ENCODE data around the gene ITGB3.
"Not testable (repeated sequence)": the region's sequence is repeated elsewhere in the genome, so short reads cannot be mapped to it uniquely, and the experiment has no call there.

The ITGB3 gene

GRCh38 chr17:47222047-47222446, 31.6 kb upstream of the ITGB3 start:
- no peak for DNase-seq (ENCODE audit: low read depth in 2 of 2, low spot score in 1 of 2)

- DNase-seq (ENCODE audit: low read depth in 2 of 2, low spot score in 1 of 2) = no peak
Observed at GRCh38 chr17:47223007-47223406, 30.6 kb upstream of the ITGB3 start.

GRCh38 chr17:47223460-47223859, 30.2 kb upstream of the ITGB3 start:
- DNase-seq (ENCODE audit: low read depth in 2 of 2, low spot score in 1 of 2) = no peak

- DNase-seq (ENCODE audit: low read depth in 2 of 2, low spot score in 1 of 2) = not testable (repeated sequence)
Observed at GRCh38 chr17:47224077-47224476, 29.6 kb upstream of the ITGB3 start.

- no peak for DNase-seq (ENCODE audit: low read depth in 2 of 2, low spot score in 1 of 2)
Observed at GRCh38 chr17:47224966-47225365, 28.7 kb upstream of the ITGB3 start.

GRCh38 chr17:47225436-47225858, 28.2 kb upstream of the ITGB3 start:
- DNase-seq (ENCODE audit: low read depth in 2 of 2, low spot score in 1 of 2) = no peak

- no peak for DNase-seq (ENCODE audit: low read depth in 2 of 2, low spot score in 1 of 2)
Observed at GRCh38 chr17:47225911-47226688, 27.5 kb upstream of the ITGB3 start.

GRCh38 chr17:47227862-47228261, 25.8 kb upstream of the ITGB3 start:
- no peak for DNase-seq (ENCODE audit: low read depth in 2 of 2, low spot score in 1 of 2)

- DNase-seq (ENCODE audit: low read depth in 2 of 2, low spot score in 1 of 2) = peak; percentile 48 to 56
Observed at GRCh38 chr17:47229535-47230443, 23.8 kb upstream of the ITGB3 start.

- no peak for DNase-seq (ENCODE audit: low read depth in 2 of 2, low spot score in 1 of 2)
Observed at GRCh38 chr17:47230864-47231263, 22.8 kb upstream of the ITGB3 start.

GRCh38 chr17:47231334-47231733, 22.3 kb upstream of the ITGB3 start:
- DNase-seq (ENCODE audit: low read depth in 2 of 2, low spot score in 1 of 2) = no peak

- DNase-seq (ENCODE audit: low read depth in 2 of 2, low spot score in 1 of 2) = no peak
Observed at GRCh38 chr17:47231866-47232265, 21.8 kb upstream of the ITGB3 start.

- DNase-seq (ENCODE audit: low read depth in 2 of 2, low spot score in 1 of 2) = no peak
Observed at GRCh38 chr17:47232465-47232864, 21.2 kb upstream of the ITGB3 start.

- DNase-seq (ENCODE audit: low read depth in 2 of 2, low spot score in 1 of 2) = no peak
Observed at GRCh38 chr17:47235506-47235905, 18.1 kb upstream of the ITGB3 start.

GRCh38 chr17:47235923-47236322, 17.7 kb upstream of the ITGB3 start:
- no peak for DNase-seq (ENCODE audit: low read depth in 2 of 2, low spot score in 1 of 2)

GRCh38 chr17:47237841-47238240, 15.8 kb upstream of the ITGB3 start:
- DNase-seq (ENCODE audit: low read depth in 2 of 2, low spot score in 1 of 2) = no peak

GRCh38 chr17:47238321-47239010, 15.2 kb upstream of the ITGB3 start:
- DNase-seq (ENCODE audit: low read depth in 2 of 2, low spot score in 1 of 2) = no peak

GRCh38 chr17:47239619-47239966, 14.0 kb upstream of the ITGB3 start:
- DNase-seq (ENCODE audit: low read depth in 2 of 2, low spot score in 1 of 2) = no peak

GRCh38 chr17:47239967-47240651, 13.5 kb upstream of the ITGB3 start:
- no peak for DNase-seq (ENCODE audit: low read depth in 2 of 2, low spot score in 1 of 2)

GRCh38 chr17:47240806-47241205, 12.8 kb upstream of the ITGB3 start:
- no peak for DNase-seq (ENCODE audit: low read depth in 2 of 2, low spot score in 1 of 2)

- DNase-seq (ENCODE audit: low read depth in 2 of 2, low spot score in 1 of 2) = no peak
Observed at GRCh38 chr17:47242648-47243047, 11.0 kb upstream of the ITGB3 start.
